ENCODE measurements around the gene OR10A5.
"Not testable (repeated sequence)": the region's sequence is repeated elsewhere in the genome, so short reads cannot be mapped to it uniquely, and the experiment has no call there.

OR10A5 gene

GRCh38 chr11:6845383-6845782 lies at the start of gene OR10A5:
OR10A5 (plus strand) TSS chr11:6845683; CDS start chr11:6845683, 0 bp downstream.
- no peak for DNase-seq (ENCODE audit: low spot score)

- no peak for DNase-seq (ENCODE audit: low spot score)
Observed at GRCh38 chr11:6799402-6799801, 46.1 kb upstream of the OR10A5 start, which contains the start of gene OR6A2. OR6A2 (minus strand) TSS chr11:6799689; CDS start chr11:6795708, 3,981 bp downstream.

GRCh38 chr11:6801075-6801474 lies 44.4 kb upstream of the OR10A5 start:
- not testable (repeated sequence) for DNase-seq (ENCODE audit: low spot score)

GRCh38 chr11:6812390-6813005 lies 33.0 kb upstream of the OR10A5 start:
- DNase-seq (ENCODE audit: low spot score) = peak; percentile 28

GRCh38 chr11:6813656-6814055 lies 31.8 kb upstream of the OR10A5 start:
- DNase-seq (ENCODE audit: low spot score) = no peak

- no peak for DNase-seq (ENCODE audit: low spot score)
Observed at GRCh38 chr11:6817694-6818093, 27.8 kb upstream of the OR10A5 start.

GRCh38 chr11:6818967-6819366 lies 26.5 kb upstream of the OR10A5 start:
- DNase-seq (ENCODE audit: low spot score) = no peak

- DNase-seq (ENCODE audit: low spot score) = no peak
Observed at GRCh38 chr11:6824136-6824823, 21.2 kb upstream of the OR10A5 start.

GRCh38 chr11:6825231-6825744 lies 20.2 kb upstream of the OR10A5 start:
- DNase-seq (ENCODE audit: low spot score) = no peak

- no peak for DNase-seq (ENCODE audit: low spot score)
Observed at GRCh38 chr11:6828103-6828502, 17.4 kb upstream of the OR10A5 start.

- DNase-seq (ENCODE audit: low spot score) = no peak
Observed at GRCh38 chr11:6833356-6833755, 12.1 kb upstream of the OR10A5 start.

- DNase-seq (ENCODE audit: low spot score) = no peak
Observed at GRCh38 chr11:6834021-6834420, 11.5 kb upstream of the OR10A5 start.

GRCh38 chr11:6841694-6842093 lies 3.8 kb upstream of the OR10A5 start:
- DNase-seq (ENCODE audit: low spot score) = no peak

- no peak for DNase-seq (ENCODE audit: low spot score)
Observed at GRCh38 chr11:6843670-6844069, 1.8 kb upstream of the OR10A5 start.

- DNase-seq (ENCODE audit: low spot score) = no peak
Observed at GRCh38 chr11:6844356-6844755, 1.1 kb upstream of the OR10A5 start.

- no peak for DNase-seq (ENCODE audit: low spot score)
Observed at GRCh38 chr11:6850526-6850925, 5.0 kb downstream of the OR10A5 start.

- not testable (repeated sequence) for DNase-seq (ENCODE audit: low spot score)
Observed at GRCh38 chr11:6854801-6855200, 9.3 kb downstream of the OR10A5 start.

- DNase-seq (ENCODE audit: low spot score) = no peak
Observed at GRCh38 chr11:6855971-6856541, 10.6 kb downstream of the OR10A5 start.

- no peak for DNase-seq (ENCODE audit: low spot score)
Observed at GRCh38 chr11:6856871-6857270, 11.4 kb downstream of the OR10A5 start.

- no peak for DNase-seq (ENCODE audit: low spot score)
Observed at GRCh38 chr11:6862961-6863360, 17.5 kb downstream of the OR10A5 start, which contains the start of gene OR10A2. OR10A2 (plus strand) TSS chr11:6863057; CDS start chr11:6869755, 6,698 bp downstream.

- DNase-seq (ENCODE audit: low spot score) = no peak
Observed at GRCh38 chr11:6864438-6864837, 19.0 kb downstream of the OR10A5 start.

- DNase-seq (ENCODE audit: low spot score) = no peak
Observed at GRCh38 chr11:6871278-6871677, 25.8 kb downstream of the OR10A5 start.

GRCh38 chr11:6875761-6876160 lies 30.3 kb downstream of the OR10A5 start:
- DNase-seq (ENCODE audit: low spot score) = no peak
